Uterus (tissue), 2 donors: Measurements from ENCODE around the gene LPP.

ENCODE experiments used
- CTCF ChIP-seq, 4 experiments: fragments of 200-600 bp in 2 of 4; fragments of 450-650 bp in 2 of 4; sonication (generic) in 2 of 4; IDR thresholded peaks; one replicate each; pipeline ENCODE4 v1.5.1; 2016 to 2019; ENCODE audit warnings: antibody characterized with exemption in 4 of 4, mild to moderate bottlenecking in 2 of 4, moderate library complexity in 1 of 4
- POLR2A ChIP-seq, 2 donors: fragments of 450-650 bp; IDR thresholded peaks; one replicate each; pipeline ENCODE4 v1.6.1; 2016; ENCODE audit warnings: antibody characterized with exemption in 2 of 2, mild to moderate bottlenecking in 1 of 2, moderate library complexity in 1 of 2

GRCh38 chr3:188534633-188535032 is 380.7 kb downstream of the LPP start:
- TF ChIP-seq POLR2A (IDR thresholded peaks at IDR 0.05), result no peak
- no peak for TF ChIP-seq CTCF (IDR thresholded peaks at IDR 0.05)
